Measurements from ENCODE around the gene MYH10. TPM values are rescaled to one million over a fixed set of nuclear protein-coding genes. Genes with fewer than 3 reads are reported as not detected.

MYH10 gene
- total RNA-seq, 1 donor from 2014 or later: 244 TPM

GRCh38 chr17:8599351-8600011 is 31.0 kb downstream of the MYH10 start:
- H3K27ac Mint-ChIP-seq: no peak overlapping the region
- no peak for TF ChIP-seq CTCF (IDR thresholded peaks at IDR 0.05; ENCODE audit: unreplicated experiment)
- no peak overlapping the region for H3K4me3 Mint-ChIP-seq (ENCODE audit: low read depth)
- no peaks in the 10 kb centered on the region for H3K27me3 Mint-ChIP-seq
- peaks cover 6% of the 10 kb centered on the region for H3K4me1 Mint-ChIP-seq (ENCODE audit: low read depth)
- peaks cover 28% of the 10 kb centered on the region for H3K36me3 Mint-ChIP-seq (ENCODE audit: insufficient read depth)
- no peak for DNase-seq (ENCODE audit: low spot score, unreplicated experiment)
- H3K9me3 Mint-ChIP-seq (ENCODE audit: low read depth): no peaks in the 10 kb centered on the region

GRCh38 chr17:8598913-8599312 is 31.6 kb downstream of the MYH10 start:
- no peak overlapping the region for H3K27ac Mint-ChIP-seq
- peaks cover 28% of the 10 kb centered on the region for H3K36me3 Mint-ChIP-seq (ENCODE audit: insufficient read depth)
- H3K27me3 Mint-ChIP-seq: no peaks in the 10 kb centered on the region
- peaks cover 2% of the 10 kb centered on the region for H3K9me3 Mint-ChIP-seq (ENCODE audit: low read depth)
- TF ChIP-seq CTCF (IDR thresholded peaks at IDR 0.05; ENCODE audit: unreplicated experiment): no peak
- DNase-seq (ENCODE audit: low spot score, unreplicated experiment): no peak
- no peak overlapping the region for H3K4me3 Mint-ChIP-seq (ENCODE audit: low read depth)
- H3K4me1 Mint-ChIP-seq (ENCODE audit: low read depth): peaks cover 6% of the 10 kb centered on the region

- no peak for DNase-seq (ENCODE audit: low spot score, unreplicated experiment)
- TF ChIP-seq CTCF (IDR thresholded peaks at IDR 0.05; ENCODE audit: unreplicated experiment): no peak
- no peak overlapping the region for H3K27ac Mint-ChIP-seq
- H3K36me3 Mint-ChIP-seq (ENCODE audit: insufficient read depth): peaks cover 38% of the 10 kb centered on the region
- H3K4me1 Mint-ChIP-seq (ENCODE audit: low read depth): peaks cover 6% of the 10 kb centered on the region
- H3K4me3 Mint-ChIP-seq (ENCODE audit: low read depth): no peak overlapping the region
- H3K9me3 Mint-ChIP-seq (ENCODE audit: low read depth): peaks cover 16% of the 10 kb centered on the region
- H3K27me3 Mint-ChIP-seq: no peaks in the 10 kb centered on the region
Observed at GRCh38 chr17:8593830-8594229, 36.7 kb downstream of the MYH10 start.

GRCh38 chr17:8593276-8593675 is 37.2 kb downstream of the MYH10 start:
- Mint-ChIP-seq H3K27ac (no peak overlapping the region), H3K9me3 (ENCODE audit: low read depth) (peaks cover 16% of the 10 kb centered on the region), H3K4me3 (ENCODE audit: low read depth) (no peak overlapping the region), H3K4me1 (ENCODE audit: low read depth) (peaks cover 7% of the 10 kb centered on the region), H3K36me3 (ENCODE audit: insufficient read depth) (peaks cover 39% of the 10 kb centered on the region), H3K27me3 (no peaks in the 10 kb centered on the region)
- no peak for DNase-seq (ENCODE audit: low spot score, unreplicated experiment)
- no peak for TF ChIP-seq CTCF (IDR thresholded peaks at IDR 0.05; ENCODE audit: unreplicated experiment)

- DNase-seq (ENCODE audit: low spot score, unreplicated experiment): no peak
- no peak for TF ChIP-seq CTCF (IDR thresholded peaks at IDR 0.05; ENCODE audit: unreplicated experiment)
- H3K27ac Mint-ChIP-seq: no peak overlapping the region
- peaks cover 38% of the 10 kb centered on the region for H3K36me3 Mint-ChIP-seq (ENCODE audit: insufficient read depth)
- peaks cover 16% of the 10 kb centered on the region for H3K9me3 Mint-ChIP-seq (ENCODE audit: low read depth)
- H3K27me3 Mint-ChIP-seq: no peaks in the 10 kb centered on the region
- H3K4me3 Mint-ChIP-seq (ENCODE audit: low read depth): no peak overlapping the region
- H3K4me1 Mint-ChIP-seq (ENCODE audit: low read depth): peaks cover 22% of the 10 kb centered on the region
Observed at GRCh38 chr17:8588877-8589554, 41.5 kb downstream of the MYH10 start.
